ENCODE data around the gene VTI1B.

The VTI1B gene

GRCh38 chr14:67665868-67666267 lies 8.6 kb downstream of the VTI1B start (continued):
- TF ChIP-seq PPARA (CRISPR knock-in tag; IDR thresholded peaks at IDR 0.05; ENCODE audit: borderline replicate concordance) (no peak), GLIS3 (CRISPR knock-in tag; IDR thresholded peaks at IDR 0.05) (no peak), ESRRG (CRISPR knock-in tag; IDR thresholded peaks at IDR 0.05) (no peak), TCF4 (CRISPR knock-in tag; IDR thresholded peaks at IDR 0.05; ENCODE audit: borderline replicate concordance) (no peak), ZFP3 (CRISPR knock-in tag; IDR thresholded peaks at IDR 0.05) (no peak), ZFP30 (CRISPR knock-in tag; IDR thresholded peaks at IDR 0.05) (no peak), BACH2 (CRISPR knock-in tag; IDR thresholded peaks at IDR 0.05; ENCODE audit: borderline replicate concordance) (no peak)

GRCh38 chr14:67663633-67664032 lies 10.8 kb downstream of the VTI1B start:
- ATAC-seq, result no peak
- no peak for TF ChIP-seq ISL1 (CRISPR knock-in tag; IDR thresholded peaks at IDR 0.05)
- no peak for TF ChIP-seq CREB5 (CRISPR knock-in tag; IDR thresholded peaks at IDR 0.05; ENCODE audit: low read depth)
- no peak for TF ChIP-seq TCF4 (CRISPR knock-in tag; IDR thresholded peaks at IDR 0.05; ENCODE audit: borderline replicate concordance)
- no peak for TF ChIP-seq ZNF8 (CRISPR knock-in tag; IDR thresholded peaks at IDR 0.05)
- no peak for TF ChIP-seq RARB (CRISPR knock-in tag; IDR thresholded peaks at IDR 0.05)
- TF ChIP-seq ZFP30 (CRISPR knock-in tag; IDR thresholded peaks at IDR 0.05), result no peak
- TF ChIP-seq PATZ1 (CRISPR knock-in tag; IDR thresholded peaks at IDR 0.05; ENCODE audit: borderline replicate concordance), result no peak
- TF ChIP-seq TSHZ2 (CRISPR knock-in tag; IDR thresholded peaks at IDR 0.05), result no peak
- TF ChIP-seq CSDC2 (CRISPR knock-in tag; IDR thresholded peaks at IDR 0.05), result no peak
- TF ChIP-seq ZFP3 (CRISPR knock-in tag; IDR thresholded peaks at IDR 0.05), result no peak
- no peak for TF ChIP-seq BACH2 (CRISPR knock-in tag; IDR thresholded peaks at IDR 0.05; ENCODE audit: borderline replicate concordance)
- TF ChIP-seq ZNF565 (CRISPR knock-in tag; conservative IDR thresholded peaks at IDR 0.05; ENCODE audit: low read depth), result no peak
- TF ChIP-seq TOX (CRISPR knock-in tag; IDR thresholded peaks at IDR 0.05; ENCODE audit: borderline replicate concordance), result no peak
- TF ChIP-seq PPARA (CRISPR knock-in tag; IDR thresholded peaks at IDR 0.05; ENCODE audit: borderline replicate concordance), result no peak
- TF ChIP-seq GLIS3 (CRISPR knock-in tag; IDR thresholded peaks at IDR 0.05), result no peak

DNA sequence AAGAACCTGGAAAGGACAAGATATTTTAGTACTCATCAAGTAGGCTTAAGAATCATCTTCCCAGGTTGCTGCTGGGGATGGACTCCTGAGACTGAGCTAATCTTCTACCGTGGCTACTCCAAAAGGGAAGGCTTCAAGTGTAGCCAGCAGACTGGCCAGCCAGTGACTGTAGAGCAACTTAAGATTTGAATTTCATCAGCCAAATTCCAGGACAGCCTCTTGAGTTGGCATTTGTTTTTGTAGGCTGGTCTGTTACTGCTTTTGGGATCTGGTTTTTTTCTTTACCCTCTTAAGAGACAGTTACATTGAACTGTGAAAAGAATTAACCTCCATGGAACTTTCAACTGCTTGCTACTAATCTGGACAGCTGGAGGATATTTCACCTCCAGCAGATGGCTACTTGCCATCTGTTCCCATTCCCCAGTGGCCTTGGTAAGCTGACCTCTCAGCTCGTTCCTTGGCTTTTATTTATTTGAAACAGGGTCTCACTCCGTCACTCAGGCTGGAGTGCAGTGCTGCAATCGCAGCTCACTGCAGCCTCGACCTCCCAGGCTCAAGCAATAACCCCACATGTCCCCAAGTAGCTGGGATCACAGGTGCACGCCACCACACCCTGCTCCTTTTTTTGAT lies 20.7 kb downstream of the VTI1B start:
- no peak for ATAC-seq
- no peak for TF ChIP-seq TOX (CRISPR knock-in tag; IDR thresholded peaks at IDR 0.05; ENCODE audit: borderline replicate concordance)
- no peak for TF ChIP-seq PPARA (CRISPR knock-in tag; IDR thresholded peaks at IDR 0.05; ENCODE audit: borderline replicate concordance)
- no peak for TF ChIP-seq CREB5 (CRISPR knock-in tag; IDR thresholded peaks at IDR 0.05; ENCODE audit: low read depth)
- no peak for TF ChIP-seq ARNTL (CRISPR knock-in tag; IDR thresholded peaks at IDR 0.05; ENCODE audit: borderline replicate concordance, low read depth)
- no peak for TF ChIP-seq OSR1 (CRISPR knock-in tag; IDR thresholded peaks at IDR 0.05)
- no peak for TF ChIP-seq CSRNP3 (CRISPR knock-in tag; IDR thresholded peaks at IDR 0.05)
- TF ChIP-seq PATZ1 (CRISPR knock-in tag; IDR thresholded peaks at IDR 0.05; ENCODE audit: borderline replicate concordance), result no peak
- no peak for TF ChIP-seq ZNF8 (CRISPR knock-in tag; IDR thresholded peaks at IDR 0.05)
- no peak for TF ChIP-seq ZFP30 (CRISPR knock-in tag; IDR thresholded peaks at IDR 0.05)
- no peak for TF ChIP-seq ZNF70 (CRISPR knock-in tag; IDR thresholded peaks at IDR 0.05)
- TF ChIP-seq, protein P1, sequence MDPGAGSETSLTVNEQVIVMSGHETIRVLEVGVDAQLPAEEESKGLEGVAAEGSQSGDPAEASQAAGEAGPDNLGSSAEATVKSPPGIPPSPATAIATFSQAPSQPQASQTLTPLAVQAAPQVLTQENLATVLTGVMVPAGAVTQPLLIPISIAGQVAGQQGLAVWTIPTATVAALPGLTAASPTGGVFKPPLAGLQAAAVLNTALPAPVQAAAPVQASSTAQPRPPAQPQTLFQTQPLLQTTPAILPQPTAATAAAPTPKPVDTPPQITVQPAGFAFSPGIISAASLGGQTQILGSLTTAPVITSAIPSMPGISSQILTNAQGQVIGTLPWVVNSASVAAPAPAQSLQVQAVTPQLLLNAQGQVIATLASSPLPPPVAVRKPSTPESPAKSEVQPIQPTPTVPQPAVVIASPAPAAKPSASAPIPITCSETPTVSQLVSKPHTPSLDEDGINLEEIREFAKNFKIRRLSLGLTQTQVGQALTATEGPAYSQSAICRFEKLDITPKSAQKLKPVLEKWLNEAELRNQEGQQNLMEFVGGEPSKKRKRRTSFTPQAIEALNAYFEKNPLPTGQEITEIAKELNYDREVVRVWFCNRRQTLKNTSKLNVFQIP (CRISPR knock-in tag; IDR thresholded peaks at IDR 0.05; ENCODE audit: borderline replicate concordance, low read depth), result no peak
- no peak for TF ChIP-seq ZNF565 (CRISPR knock-in tag; conservative IDR thresholded peaks at IDR 0.05; ENCODE audit: low read depth)

Data from SK-N-SH treated with all-trans-retinoic acid at 6 μM for 48 hours (cell line).